HG02840 (cell line): Measurements from ENCODE around the gene UBASH3B.
A peak's percentile ranks its signal among the peaks of the same experiment; 100 is the strongest.

ENCODE experiments used
- ATAC-seq: cut with Tn5 transposase; IDR thresholded peaks from one replicate; pipeline ENCODE4 v1.9.1; 2021; ENCODE audit warnings: mild to moderate bottlenecking, moderate library complexity, moderate number of reproducible peaks; ENCODE audit not compliant: unreplicated experiment, low FRiP score

Gene UBASH3B

DNA sequence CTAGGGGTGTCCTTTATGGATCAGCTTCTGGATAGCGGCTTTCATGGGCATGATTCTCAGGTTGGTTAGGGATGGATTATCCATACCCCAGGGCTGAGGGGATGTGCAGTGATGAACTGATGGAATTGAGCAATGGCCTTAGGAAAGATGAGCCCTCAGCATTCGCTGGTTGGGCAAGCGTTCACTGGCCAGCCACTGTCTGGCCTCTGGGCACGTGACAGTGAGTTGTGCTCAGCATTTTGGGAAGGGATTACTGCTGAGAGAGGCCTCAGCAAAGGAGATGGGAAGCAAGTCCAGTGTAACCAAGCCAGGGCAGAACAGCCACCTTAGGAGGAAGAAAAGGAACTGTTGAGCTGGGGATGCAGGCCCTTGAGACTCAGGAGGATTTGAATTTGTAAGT, 17.4 kb downstream of the UBASH3B start:
- no peak for ATAC-seq

DNA sequence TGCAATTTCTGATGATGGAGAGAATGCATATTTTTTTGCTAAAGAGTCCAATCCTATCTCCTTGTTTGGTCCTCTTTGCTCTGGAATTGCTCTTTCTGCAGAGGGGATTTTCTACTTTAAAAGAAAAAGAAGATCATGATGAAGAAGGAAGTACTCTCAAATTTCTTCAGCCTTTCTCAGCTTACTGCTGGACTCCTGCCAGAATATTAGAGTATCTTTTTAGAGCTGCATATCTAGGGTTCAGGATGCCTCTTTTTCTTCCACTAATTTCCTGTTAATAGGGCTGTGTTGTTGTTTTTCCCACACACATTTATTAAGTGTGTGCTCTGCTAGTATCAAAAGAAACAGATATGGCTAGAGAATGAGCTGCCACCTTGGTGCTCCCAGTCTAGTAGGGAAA, 18.2 kb downstream of the UBASH3B start:
- no peak for ATAC-seq

DNA sequence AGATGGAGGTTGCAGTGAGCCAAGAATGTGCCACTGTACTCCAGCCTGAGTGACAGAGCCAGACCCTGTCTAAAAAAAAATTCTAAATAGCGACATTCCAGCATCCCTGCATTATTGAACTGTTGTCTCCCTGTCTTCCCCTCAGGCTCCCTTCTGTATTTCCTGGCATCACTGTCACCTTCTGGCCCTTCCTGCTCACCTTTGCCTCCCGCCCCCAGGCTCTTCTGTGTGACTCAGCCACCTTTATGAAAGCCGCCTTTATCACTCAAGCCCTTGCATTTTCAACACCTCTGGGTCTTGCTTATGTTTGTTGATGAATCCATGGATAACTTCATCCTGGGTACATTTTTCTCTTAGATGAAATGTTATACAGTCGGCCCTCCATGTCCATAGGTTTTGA, 21.1 kb downstream of the UBASH3B start:
- no peak for ATAC-seq

DNA sequence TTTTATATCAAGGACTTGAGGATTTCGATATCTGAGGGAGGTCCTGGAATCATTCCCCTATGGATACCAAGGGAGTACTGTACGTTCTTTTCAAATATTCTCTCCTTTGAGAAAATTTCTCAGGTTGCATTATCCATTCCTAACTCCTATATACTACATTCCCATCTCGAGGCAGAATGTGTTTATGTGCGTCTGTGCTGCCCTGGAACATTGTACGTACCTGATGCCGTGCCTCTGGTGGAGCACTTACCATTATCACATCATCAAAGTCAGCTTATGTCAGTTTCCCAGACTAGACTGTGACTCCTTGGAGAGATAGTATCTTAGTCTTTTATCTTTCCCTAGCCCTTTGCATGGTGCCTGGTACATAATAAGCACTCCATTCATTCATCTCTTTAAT, 21.7 kb downstream of the UBASH3B start:
- ATAC-seq, result no peak

DNA sequence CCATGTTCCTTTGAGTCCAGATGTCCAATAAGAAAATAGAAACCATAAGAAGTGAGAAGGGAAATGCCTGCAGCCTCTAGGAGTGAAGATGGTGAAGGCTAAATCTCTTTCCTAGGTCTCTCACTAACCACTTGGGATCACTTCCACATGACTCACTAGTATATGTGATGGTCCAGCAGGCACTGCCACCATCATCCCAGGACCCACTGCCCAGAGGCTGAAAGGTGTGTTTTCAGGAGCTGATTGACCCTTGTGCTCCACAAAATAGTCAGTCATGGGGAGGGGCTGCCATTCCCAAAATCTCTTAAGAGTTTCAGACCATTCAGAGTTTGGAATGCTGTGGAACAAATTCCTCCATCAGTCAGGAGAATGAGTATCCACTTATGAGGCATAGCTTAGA, 22.9 kb downstream of the UBASH3B start:
- ATAC-seq, result no peak

DNA sequence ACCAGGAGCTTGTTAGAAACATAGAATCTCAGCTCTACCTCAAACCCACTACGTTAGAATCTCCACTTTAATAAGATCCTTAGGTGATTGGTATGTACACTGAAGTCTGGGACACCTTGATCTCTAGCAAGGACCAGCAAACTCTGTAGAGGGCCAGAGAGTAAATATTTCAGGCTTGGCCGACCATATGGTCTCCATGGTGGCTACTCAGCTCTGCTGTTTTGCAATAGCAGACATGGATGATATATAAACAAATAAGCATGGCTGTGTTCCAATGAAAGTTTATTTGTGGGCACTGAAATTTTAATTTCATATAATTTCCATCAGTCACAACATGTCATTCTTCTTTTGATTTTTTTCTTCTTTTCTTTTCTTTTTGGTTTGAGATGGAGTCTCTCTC, 23.9 kb downstream of the UBASH3B start:
- ATAC-seq, result no peak

DNA sequence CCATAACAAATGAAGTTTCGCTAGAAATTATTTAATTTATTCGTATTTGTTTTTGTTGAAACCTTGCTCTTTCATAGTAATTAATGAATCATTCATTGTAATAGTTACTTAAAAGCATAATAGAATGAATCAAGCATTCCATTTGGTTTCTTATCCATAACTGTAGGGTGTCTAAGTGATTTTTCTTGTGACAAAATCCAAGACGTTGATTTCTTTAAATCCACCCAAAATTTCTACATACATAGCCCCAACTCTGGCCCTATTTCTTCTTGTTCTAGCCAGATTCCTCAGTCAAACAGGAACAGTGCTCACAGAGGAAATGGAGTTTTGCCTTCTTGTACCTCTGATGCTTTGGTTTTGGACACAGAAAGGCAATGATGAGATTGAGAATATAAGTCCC, 25.5 kb downstream of the UBASH3B start:
- ATAC-seq, result no peak

DNA sequence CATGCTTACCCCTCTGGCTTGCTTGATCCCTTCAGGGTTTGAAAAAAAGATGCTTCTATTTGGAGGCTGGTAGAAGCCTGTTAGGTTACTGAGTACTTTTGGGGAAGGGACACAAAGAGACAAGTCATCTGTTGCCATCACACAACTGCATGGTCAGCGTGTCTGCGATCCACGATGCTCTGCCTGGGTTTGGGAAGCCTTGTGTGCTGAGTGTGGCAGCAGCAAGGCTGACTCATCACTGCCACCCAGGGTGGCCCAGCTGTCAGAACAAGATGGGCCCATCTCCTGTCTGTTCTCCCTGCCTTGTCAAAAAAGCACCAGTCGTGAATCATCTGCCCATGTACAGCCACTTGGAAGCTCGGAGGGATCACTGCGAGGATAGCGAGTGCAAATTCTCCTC, 26.2 kb downstream of the UBASH3B start:
- ATAC-seq, result no peak

DNA sequence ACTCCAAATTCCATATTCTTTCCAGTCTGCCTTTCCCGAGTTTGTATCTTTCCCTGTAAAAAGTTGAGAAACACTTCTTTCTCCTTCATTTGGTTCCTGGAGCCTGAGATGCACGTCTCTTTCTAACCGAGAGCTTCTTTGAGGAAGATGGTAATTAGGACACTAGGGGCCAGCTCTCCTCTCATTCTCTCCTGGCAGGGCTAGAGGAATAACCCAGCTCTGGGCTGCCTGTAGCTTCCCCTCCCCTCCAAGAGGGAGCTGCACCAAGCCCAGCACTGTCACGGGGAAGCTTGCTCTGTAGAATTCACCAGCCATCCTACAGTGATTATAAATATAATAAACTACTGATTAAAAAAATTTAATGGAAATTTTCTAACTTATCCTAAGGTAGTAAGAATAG, 26.9 kb downstream of the UBASH3B start:
- no peak for ATAC-seq

DNA sequence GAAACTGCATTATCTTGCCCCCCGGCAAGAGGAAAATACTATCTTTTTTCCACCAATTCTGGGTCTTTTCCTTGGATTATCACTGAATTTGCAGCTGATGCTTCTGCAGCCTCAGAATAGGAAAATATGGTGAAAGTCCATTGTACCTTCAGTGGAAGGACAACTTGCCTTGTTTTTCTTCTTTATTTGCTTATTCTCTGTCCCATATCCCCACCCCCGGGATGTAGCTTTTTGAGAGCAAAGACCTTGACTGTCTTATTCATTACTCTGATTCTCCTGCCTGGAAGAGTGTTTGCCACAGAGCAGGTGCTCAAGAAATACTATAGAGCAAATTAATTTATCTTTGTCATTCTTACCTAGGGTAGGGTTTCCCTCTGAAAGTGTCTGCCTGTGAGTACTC, 29.5 kb downstream of the UBASH3B start:
- ATAC-seq, result no peak

DNA sequence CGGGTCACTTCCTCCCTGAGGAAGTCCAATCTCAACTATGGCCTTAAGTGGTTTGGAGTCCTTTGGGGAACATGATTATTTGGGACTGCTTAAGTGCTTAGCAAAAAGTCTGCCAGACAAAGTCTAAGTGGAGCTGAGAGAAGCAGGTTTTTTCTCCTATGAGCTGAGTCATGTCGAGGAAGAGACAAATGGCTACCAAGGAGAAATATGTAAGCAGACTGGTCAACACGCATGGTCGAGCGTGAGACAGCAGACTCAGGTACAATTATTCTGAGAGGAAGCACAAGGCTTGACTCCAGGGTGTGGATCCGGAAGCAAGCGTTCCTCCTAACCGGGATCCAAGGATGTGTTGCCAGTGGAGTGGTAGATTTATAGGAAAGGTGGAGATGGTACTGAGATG, 30.6 kb downstream of the UBASH3B start:
- ATAC-seq, result no peak

DNA sequence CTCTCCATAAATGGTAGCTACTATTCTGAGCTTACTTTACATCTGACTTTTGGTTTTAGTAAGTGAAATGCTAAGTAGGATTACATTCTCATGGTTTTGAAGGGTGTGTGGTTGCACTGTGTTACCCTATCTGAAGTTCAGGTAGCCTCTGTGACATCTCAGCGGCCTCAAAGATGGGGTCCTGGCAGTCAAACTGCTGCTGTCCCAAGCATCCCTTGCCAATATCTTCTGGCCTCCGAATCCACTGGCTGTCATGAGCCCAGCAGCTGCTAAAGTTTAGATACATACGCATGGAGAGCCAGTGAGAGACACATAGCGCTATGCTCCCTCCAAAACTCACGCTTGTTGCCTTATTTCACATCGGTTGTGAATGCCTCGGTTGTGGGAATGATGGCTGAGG, 34.9 kb downstream of the UBASH3B start:
- ATAC-seq, result no peak

DNA sequence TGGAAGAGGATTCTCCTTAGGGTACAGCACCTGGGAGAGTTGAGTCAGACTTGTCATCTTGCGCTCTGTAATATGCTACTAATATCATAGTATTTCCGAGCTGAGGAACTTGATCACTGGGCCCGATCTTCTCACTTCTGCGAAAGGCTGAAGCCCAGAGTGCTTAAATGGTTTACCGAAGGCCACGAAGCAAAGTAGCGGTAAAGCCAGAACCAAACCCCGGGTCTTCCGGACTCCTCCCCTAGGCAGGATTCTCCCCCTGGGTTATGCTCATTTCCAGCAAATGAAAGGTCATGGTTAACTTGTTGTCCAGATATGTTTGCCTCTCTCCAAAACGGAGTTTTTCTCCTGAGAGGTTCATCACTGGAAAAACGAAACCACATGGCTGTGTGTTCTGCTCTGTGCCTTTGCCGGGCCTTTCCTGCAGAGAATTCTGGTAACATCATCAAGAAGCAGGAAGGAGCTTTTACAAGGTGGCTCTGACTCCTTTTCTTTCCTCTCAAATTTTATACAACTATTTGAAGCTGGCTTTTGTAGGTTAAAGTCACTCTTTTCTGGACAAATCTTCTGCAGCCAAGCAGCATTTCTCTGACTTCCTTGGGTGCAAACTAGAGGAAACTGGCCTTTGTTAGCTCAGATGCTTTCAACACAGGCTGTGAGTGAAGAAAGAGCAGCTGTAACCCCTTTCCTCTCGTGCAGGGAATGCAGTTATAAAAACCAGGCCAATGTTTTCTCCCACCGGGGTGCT, 35.5 kb downstream of the UBASH3B start:
- ATAC-seq, result no peak

DNA sequence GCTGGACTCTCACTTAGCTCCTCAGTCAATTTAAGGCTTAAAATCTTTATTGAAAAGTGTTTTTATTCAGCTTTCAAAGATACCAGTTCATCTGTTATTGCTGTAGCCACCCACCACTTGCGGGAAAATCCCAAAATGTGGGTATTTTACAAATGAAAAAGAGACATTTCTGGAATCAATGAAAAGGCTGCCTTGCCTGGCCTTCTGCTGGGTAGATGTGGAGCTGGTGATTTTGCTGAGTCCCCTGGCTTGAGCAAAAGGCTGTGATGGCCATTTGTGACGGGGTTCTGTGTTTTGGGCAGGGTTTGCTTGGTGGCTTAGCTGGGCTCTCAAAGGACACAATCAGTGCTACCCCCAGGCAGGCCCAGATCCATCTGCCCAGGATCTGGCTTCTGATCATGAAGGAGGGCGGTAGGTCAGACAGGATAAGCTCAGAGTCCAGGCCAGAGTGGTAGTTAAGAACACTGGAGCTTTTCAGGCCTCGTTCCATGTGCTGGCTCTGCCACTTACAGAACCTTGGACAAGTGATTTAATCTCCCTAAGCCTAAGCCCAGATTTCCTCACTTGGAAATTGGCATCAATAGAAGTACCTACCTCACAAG, 36.1 kb downstream of the UBASH3B start:
- no peak for ATAC-seq

DNA sequence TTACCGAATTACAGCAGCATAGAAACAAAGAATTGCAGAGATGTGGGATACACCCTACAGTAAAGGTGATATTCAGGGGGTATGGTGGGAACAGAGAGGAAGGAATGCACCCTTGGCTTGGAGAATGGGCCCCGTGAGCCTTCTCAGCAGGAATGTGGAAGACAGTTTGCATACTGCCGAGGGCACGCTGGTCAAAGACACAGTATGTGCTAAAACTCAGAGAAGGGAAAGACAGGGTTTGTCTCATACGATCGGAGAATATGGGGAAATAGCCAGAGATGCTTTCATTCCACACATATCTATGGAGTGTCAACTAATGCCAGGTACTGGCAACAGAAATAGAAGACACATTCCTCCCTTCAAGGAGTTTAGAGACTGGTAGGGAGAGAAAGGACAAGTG, 36.9 kb downstream of the UBASH3B start:
- ATAC-seq, result no peak

DNA sequence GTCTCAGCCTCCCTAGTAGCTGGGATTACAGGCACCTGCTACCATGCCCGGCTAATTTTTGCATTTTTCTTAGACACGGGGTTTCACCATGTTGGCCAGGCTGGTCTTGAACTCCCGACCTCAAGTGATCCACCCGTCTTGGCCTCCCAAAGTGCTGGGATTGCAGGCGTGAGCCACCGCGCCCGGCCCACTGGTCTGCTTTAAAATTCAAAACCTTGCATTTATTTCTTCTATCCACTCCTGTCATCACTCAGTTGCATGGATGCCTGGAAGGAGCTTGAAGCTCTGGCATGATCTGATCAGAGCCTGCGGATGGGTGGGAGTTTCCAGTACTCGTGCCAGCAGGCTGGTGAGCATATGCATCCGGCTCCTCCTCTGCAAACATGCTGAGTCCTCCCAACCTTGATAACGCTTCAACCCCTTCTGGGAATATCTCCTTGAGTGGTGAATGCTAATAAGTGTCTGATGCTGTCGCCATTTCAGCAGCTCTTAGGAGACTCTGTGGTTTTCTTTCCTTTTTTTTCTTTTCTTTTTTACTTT, 39.6 kb downstream of the UBASH3B start:
- no peak for ATAC-seq

DNA sequence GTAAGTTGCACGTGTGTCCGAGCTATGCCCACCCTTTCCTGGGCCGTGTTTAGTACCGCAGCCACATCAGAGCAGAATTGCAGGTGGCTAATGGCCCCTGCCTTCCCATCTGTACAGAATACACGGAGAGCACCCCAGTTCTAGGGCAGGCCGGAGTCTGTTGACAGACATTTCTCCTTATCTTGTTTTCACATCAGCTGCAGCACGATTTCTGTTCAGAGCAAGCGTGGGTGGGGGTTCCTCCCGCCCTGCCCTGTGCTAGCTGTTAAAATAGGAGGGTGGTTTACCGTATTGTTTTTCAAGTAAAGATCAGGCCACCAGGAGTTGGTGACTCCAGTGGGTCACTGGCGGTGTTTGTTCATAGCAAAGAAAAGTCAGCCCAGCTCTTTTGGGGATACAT, 41.1 kb downstream of the UBASH3B start:
- peak; percentile 51 for ATAC-seq

DNA sequence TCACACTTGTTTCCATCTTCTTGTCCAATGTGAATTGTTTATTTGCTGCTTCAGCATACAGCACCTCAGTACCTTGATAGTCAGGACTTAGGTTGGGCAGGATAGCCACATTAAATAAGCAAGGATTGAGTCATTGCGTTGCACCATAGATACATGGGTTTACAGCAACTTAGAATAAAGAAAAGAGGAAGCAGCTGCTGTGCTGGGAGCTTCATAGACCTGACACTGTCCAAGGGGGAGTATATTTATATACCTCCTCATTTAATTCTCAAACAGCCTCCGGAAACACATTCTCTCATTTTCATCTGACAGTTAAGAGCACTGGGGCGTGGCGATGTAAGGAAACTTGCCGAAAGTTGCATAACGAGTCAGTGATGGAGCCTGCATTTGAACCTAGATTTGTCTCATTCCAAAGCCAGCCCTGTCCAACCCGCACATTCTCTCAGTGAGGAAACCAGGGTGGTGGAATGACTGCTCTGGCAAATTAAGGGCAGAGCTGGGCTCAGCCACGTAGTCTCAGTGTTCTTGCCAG, 42.2 kb downstream of the UBASH3B start:
- ATAC-seq, result no peak

DNA sequence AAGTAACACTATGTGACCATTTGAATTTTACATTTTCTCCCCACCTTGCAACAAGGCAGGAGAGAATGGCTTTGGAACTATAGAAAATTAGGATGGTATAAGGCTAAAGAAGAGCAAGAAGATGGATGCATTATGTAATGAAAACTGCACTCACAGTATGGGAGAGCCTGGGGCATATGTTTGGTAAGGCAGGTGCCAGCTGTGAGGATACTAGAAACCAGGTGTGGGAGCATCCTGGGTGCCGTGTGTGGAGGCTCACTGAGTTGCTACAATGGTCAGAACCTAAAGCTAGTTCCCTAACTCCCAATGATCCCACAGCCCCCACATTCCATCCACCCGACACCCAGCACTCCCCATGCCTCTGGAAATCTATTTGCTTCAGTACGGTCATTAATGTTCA, 42.9 kb downstream of the UBASH3B start:
- ATAC-seq, result no peak

DNA sequence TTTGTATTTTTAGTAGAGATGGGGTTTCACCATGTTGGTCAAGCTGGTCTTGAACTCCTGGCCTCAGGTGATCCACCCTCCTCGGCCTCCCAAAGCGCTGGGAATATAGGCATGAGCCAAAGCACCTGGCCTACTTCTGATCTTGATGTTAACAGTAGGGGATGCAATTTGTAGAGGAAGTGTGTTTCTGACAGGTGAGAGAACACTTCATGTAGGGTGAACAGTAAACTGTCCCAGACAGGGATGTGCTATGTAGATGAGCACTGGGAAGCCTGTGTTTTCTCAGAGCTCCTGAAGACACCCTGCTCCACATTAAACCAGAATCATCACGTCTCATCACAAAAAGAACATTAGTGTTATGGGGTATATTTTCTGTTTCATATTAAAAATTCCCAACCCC, 45.1 kb downstream of the UBASH3B start:
- no peak for ATAC-seq

DNA sequence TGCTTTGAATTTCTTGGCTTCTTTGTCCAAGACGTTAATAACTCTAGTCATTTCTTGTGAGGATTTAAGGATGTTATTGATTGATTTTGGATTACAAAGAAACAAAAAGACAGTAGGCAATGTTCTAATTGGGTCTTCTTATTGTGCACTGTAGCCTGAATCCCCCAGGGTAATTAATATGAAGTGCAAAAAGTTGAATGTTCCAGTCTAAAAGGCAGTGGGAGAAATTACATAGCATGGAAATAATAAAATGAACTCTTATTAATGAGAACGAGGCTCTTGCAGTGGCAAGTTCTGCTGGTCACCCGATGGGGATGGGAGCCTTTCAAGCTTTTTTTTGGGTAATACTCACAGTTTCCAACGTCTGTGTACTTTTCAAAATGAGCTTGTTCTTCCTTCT, 45.6 kb downstream of the UBASH3B start:
- ATAC-seq, result no peak
